Stimulated activated CD4-positive, alpha-beta T cell treated with anti-CD3 and anti-CD28 coated beads, Interleukin-12 subunit alpha, Interleukin-12 subunit beta, amount 100 ng/mL, for 24 hours (primary cell): ENCODE data around the gene TBC1D10A.

ENCODE experiments used
- DNase-seq, 2 experiments: peaks; one replicate each; pipeline ENCODE4 v3.0.0-alpha.2; 2020; ENCODE audit warnings: low read depth in 2 of 2

Gene TBC1D10A

DNA sequence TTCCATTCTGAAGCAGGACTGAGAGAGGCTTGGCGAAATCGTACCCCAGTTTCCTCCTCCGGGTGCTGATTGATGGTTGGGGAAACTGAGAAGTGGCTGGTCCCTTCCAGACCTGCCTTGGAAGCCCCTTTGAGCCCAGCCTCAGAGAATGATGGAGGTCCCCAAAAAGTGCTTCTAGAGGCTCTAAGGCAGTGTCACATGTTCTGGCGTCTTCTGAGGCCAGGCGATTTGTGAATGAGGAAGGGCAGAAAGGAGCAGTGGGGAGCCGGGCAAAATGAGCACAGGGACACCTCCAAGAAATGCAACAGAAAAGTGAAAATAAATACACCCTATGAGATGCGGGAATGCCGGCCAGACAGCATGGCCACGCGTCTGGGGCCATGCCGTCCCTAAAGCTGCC lies 79.2 kb downstream of the TBC1D10A start:
- no peak for DNase-seq

DNA sequence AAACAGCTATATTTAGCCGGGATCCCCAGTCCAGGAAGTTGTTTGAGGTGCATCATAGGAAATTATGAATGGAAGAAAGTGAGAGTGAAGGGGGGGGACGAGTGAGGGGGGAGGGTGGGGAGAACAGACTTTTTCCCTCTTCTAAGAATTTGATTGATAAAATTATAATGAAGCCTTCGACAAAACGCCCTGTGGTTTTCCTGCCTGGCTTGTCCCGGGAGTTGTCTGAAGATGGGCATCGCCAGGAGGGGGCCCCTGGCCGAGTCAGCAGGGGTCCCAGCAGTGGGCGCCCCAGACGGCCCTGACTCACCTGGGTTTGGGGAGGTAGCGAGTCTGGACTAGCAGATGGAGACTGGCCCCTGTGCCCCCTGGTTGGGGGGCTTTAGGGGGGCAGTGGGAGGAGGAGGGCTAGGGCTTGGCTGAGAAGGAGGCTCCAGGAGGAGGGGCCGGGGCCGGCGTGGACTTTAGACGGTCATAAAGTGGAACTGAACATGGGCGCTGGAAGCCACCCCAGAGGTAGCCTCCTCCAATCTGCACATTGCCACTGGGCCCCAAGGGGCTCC lies 79.8 kb downstream of the TBC1D10A start:
- DNase-seq: peak in 1 of 2 experiments; percentile 36

DNA sequence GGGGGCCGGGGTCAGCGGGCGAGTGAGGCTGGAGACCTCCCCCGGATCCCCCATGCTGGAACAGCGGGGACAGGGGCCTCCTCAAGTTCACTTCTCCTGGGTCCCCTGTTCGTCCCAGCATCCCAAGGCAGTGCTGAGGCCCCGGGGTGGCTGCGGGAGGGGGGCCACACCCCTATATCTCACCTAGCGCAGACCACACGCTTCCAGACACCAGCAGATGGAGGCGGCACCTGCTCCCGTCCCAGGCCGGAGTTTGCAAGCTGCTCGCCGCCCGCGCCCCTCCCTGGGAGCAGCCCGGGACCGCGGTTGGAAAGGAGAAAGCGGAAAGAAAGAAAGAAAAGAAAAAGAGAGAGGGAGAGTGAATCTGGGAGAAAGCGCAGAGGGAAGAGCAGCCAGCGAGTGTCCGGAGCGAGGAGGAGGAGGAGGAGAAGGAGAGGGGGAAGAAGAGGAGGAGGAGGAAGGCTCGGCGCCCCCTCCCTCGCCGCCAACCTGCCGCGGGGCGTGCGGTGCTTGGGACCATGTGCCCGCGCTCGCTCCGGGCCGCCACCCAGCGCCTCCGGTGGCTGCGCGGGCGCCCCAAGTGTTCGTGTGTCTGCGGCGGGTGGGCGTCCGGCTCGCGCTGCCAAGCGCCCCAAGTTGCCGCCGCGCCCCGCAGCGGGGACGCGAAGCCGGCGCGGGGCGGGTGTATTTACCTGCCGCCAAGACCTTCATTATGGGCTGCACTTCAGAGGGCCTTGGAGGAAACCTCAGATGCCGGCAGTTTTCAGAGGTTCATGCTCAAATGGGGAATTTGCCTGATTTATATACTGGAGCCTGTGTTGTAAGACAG lies 80.5 kb downstream of the TBC1D10A start, which contains the start of gene LIF:
Gene LIF, minus strand, starts transcription at position 775 of the 829 bp plus-strand sequence. Its CDS starts 64 bp downstream, at position 711.
- peak in 1 of 2 experiments; percentile 56 for DNase-seq

DNA sequence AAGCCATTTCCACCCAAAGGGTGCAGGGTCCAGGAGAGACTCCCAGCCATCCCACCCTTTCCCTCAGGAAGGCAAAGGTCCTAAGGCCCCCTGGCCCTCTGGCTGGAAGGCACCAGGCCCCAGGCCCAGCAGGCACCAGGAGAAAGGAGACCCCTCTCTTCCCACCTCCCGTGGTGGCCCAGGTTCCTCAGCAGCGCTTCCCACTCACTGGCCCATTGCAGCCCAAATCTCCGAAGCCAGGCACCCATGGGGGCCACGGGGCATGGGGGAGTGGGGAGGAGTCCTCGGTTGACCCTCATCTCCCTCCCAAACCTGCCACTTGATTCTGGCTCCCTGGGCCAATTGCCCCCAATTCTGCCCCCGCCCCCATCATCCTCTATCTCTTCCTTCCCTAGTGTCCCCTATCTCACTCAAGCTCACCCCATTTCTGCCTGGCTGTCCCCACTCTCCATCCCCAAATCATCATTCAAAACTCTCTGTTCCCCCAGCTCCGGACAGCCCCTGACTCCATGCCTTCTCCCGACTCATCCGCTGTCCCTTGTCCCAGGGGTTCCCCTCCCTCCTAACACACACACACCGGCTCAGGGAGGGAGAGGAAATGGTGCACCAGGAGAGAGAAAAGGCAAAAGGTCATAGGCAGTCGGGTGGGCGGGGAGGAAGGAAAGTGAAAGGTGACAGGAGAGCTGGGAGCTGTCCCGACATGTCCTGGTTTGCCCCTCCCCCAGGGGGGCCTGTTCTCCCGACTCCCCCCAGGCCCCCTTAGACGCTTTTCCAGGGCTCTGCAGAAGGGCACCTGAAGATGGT lies 81.4 kb downstream of the TBC1D10A start:
- peak in 1 of 2 experiments; percentile 41 for DNase-seq

DNA sequence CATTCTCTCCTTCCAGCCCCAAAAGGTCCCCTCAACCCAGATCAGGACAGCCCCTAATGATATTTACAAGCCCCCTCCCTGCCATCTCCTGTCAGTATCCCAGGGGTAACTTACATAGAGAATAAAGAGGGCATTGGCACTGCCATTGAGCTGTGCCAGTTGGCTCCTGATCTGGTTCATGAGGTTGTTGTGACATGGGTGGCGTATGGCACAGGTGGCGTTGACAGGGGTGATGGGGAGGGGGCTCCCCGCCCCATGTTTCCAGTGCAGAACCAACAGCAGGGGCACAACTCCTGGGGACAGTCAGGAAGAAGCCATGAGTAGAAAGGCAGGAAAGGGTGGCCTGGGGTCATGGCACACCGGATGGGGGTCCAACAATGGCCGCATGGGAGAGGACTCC lies 82.1 kb downstream of the TBC1D10A start:
- DNase-seq: no peak

DNA sequence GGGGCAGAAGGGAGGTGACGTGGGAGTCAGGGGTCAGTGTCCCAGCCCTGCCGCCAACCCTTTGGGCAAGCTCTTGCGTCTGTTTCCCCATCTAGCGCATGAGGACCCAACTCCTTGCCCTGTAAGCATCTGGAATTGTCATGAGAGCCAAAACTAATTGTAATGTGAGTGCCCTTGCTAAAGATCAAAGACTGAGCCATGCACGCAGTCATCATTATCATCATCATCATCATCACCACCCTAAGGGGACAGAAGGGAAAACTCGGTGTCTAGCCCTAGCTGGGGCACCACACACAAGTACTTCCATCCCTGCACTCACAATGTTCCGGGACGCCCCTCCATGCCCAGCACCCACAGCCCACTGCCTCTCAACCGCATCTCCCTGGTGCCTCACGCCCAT lies 82.7 kb downstream of the TBC1D10A start:
- no peak for DNase-seq

DNA sequence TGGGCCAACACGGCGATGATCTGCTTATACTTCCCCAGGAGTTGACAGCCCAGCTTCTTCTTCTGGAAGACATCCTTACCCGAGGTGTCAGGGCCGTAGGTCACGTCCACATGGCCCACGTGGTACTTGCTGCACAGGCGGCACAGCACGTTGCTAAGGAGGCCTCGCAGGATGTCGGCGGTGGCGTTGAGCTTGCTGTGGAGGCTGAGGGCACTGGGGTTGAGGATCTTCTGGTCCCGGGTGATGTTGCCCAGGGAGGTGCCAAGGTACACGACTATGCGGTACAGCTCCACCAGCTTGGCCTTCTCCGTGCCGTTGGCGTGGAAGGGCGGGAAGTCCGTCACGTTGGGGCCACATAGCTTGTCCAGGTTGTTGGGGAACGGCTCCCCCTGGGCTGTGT lies 83.1 kb downstream of the TBC1D10A start:
- peak in 1 of 2 experiments; percentile 47 for DNase-seq
